ENCODE results near the gene OR10T2. TPM values are rescaled to one million over a fixed set of nuclear protein-coding genes. Genes with fewer than 3 reads are reported as not detected.
"Not testable (repeated sequence)": the region's sequence is repeated elsewhere in the genome, so short reads cannot be mapped to it uniquely, and the experiment has no call there.

Gene OR10T2
- total RNA-seq, 1 experiment from 2014 or later = not detected

- DNase-seq = no peak
- Histone ChIP-seq H3K36me3 (ENCODE audit: control insufficient read depth, insufficient read depth, low read length) (no peaks in the 10 kb centered on the region), H3K4me3 (ENCODE audit: low read depth, low read length) (no peak overlapping the region), H3K4me1 (no peaks in the 10 kb centered on the region), H3K27me3 (replicated peaks; ENCODE audit: control insufficient read depth, insufficient read depth, low read length) (no peaks in the 10 kb centered on the region), H3K9me3 (no peaks in the 10 kb centered on the region)
- Mint-ChIP-seq H3K9me3 (ENCODE audit: unreplicated experiment) (no peaks in the 10 kb centered on the region), H3K27ac (ENCODE audit: unreplicated experiment) (no peak overlapping the region), H3K4me3 (ENCODE audit: unreplicated experiment) (no peak overlapping the region), H3K4me1 (ENCODE audit: low read depth, unreplicated experiment) (no peaks in the 10 kb centered on the region), H3K27me3 (ENCODE audit: insufficient read depth, unreplicated experiment) (peaks cover 16% of the 10 kb centered on the region), H3K36me3 (ENCODE audit: insufficient read depth, unreplicated experiment) (no peaks in the 10 kb centered on the region)
- POLR2A ChIA-PET = no interaction called here
- BruUV-seq (replicated peaks) = no TSS peak
- CTCF ChIA-PET = no interaction called here
- no peak for TF ChIP-seq CTCF (IDR thresholded peaks at IDR 0.05; ENCODE audit: insufficient read depth in 1 of 2, low read depth in 1 of 2, low read length in 1 of 2, severe bottlenecking in 1 of 2, unreplicated experiment in 1 of 2)
- intact Hi-C loops (cut with micrococcal nuclease; ENCODE audit: unreplicated experiment) = no loop called here
Measured at GRCh38 chr1:158355773-158356285, 43.4 kb downstream of the OR10T2 start.

- Mint-ChIP-seq H3K27me3 (ENCODE audit: insufficient read depth, unreplicated experiment) (peaks cover 16% of the 10 kb centered on the region), H3K9me3 (ENCODE audit: unreplicated experiment) (no peaks in the 10 kb centered on the region), H3K4me3 (ENCODE audit: unreplicated experiment) (no peak overlapping the region), H3K4me1 (ENCODE audit: low read depth, unreplicated experiment) (no peaks in the 10 kb centered on the region), H3K36me3 (ENCODE audit: insufficient read depth, unreplicated experiment) (no peaks in the 10 kb centered on the region), H3K27ac (ENCODE audit: unreplicated experiment) (no peak overlapping the region)
- Histone ChIP-seq H3K4me3 (ENCODE audit: low read depth, low read length) (no peak overlapping the region), H3K27me3 (replicated peaks; ENCODE audit: control insufficient read depth, insufficient read depth, low read length) (no peaks in the 10 kb centered on the region), H3K36me3 (ENCODE audit: control insufficient read depth, insufficient read depth, low read length) (no peaks in the 10 kb centered on the region), H3K4me1 (no peaks in the 10 kb centered on the region), H3K9me3 (no peaks in the 10 kb centered on the region)
- POLR2A ChIA-PET = no interaction called here
- no peak for TF ChIP-seq CTCF (IDR thresholded peaks at IDR 0.05; ENCODE audit: insufficient read depth in 1 of 2, low read depth in 1 of 2, low read length in 1 of 2, severe bottlenecking in 1 of 2, unreplicated experiment in 1 of 2)
- DNase-seq = no peak
- intact Hi-C loops (cut with micrococcal nuclease; ENCODE audit: unreplicated experiment) = no loop called here
- CTCF ChIA-PET = no interaction called here
- BruUV-seq (replicated peaks) = no TSS peak
Measured at GRCh38 chr1:158354255-158354654, 45.0 kb downstream of the OR10T2 start.

DNA sequence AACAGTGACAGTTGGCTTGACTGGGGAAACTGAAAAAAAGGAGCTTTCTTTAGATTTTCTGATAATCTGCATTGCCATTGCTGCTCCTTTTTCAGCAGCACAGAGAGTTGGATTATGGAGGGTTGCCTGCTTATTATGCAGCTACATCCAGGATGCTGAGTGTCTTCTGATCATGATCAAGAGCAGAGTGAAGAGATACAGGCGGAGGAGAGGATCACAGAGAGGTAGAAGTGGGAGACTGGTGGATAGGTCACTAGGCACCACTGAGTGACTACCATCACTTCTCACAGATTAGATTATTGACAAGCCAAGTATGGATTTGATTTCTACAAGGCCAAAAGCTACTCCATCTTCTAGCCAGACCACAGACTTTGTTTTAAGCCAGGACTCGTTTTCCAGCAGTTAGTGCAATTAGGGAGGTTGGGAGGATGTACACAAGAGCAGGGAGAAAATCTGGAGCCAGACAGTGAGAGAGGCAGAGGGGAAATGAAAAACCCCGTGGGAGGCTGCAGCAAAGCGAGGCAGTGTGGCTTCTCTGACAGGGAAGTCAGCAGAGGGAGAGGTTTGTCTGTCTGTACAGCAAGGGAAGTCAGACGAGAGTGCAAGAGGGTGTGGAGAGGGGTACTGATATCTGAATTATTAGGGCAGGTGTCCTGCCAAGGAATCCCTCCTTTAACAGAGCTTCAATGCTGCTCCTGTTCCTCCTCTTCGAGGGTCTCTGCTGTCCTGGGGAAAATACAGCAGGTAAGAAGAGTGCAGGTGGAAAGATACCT lies 45.8 kb downstream of the OR10T2 start, which contains the start of gene CD1E:
TSS of gene CD1E (plus strand) at position 592 of the 773 bp plus-strand sequence. CDS start at position 687, 95 bp downstream.
- no peaks in the 10 kb centered on the region for H3K36me3 Mint-ChIP-seq (ENCODE audit: insufficient read depth, unreplicated experiment)
- no peak within 1 kb of the TSS for H3K4me3 ChIP-seq (ENCODE audit: low read depth, low read length)
- no peaks in the 10 kb centered on the region for H3K36me3 ChIP-seq (ENCODE audit: control insufficient read depth, insufficient read depth, low read length)
- H3K4me3 Mint-ChIP-seq (ENCODE audit: unreplicated experiment) = no peak within 1 kb of the TSS
- no peaks in the 10 kb centered on the region for H3K27me3 ChIP-seq (replicated peaks; ENCODE audit: control insufficient read depth, insufficient read depth, low read length)
- DNase-seq = no peak
- no peak for TF ChIP-seq CTCF (IDR thresholded peaks at IDR 0.05; ENCODE audit: insufficient read depth in 1 of 2, low read depth in 1 of 2, low read length in 1 of 2, severe bottlenecking in 1 of 2, unreplicated experiment in 1 of 2)
- CTCF ChIA-PET = no interaction called here
- intact Hi-C loops (cut with micrococcal nuclease; ENCODE audit: unreplicated experiment) = no loop called here
- no peaks in the 10 kb centered on the region for H3K4me1 ChIP-seq
- H3K4me1 Mint-ChIP-seq (ENCODE audit: low read depth, unreplicated experiment) = no peaks in the 10 kb centered on the region
- H3K27me3 Mint-ChIP-seq (ENCODE audit: insufficient read depth, unreplicated experiment) = peaks cover 16% of the 10 kb centered on the region
- H3K9me3 Mint-ChIP-seq (ENCODE audit: unreplicated experiment) = no peaks in the 10 kb centered on the region
- BruUV-seq (replicated peaks) = no TSS peak
- H3K9me3 ChIP-seq = no peaks in the 10 kb centered on the region
- POLR2A ChIA-PET = no interaction called here
- no peak within 1 kb of the TSS for H3K27ac Mint-ChIP-seq (ENCODE audit: unreplicated experiment)

DNA sequence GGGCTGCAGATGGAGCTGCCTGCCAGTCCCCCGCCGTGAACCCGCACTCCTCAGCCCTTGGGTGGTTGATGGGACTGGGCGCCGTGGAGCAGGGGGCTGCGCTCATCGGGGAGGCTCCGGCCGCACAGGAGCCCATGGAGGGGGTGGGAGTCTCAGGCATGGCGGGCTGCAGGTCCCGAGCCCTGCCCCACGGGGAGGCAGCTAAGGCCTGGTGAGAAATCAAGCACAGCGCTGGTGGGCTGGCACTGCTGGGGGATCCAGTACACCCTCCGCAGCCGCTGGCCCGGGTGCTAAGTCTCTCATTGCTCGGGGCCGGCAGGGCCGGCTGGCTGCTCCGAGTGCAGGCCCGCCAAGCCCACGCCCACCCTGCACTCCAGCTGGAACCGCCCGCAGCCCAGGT lies 50.3 kb downstream of the OR10T2 start:
- DNase-seq; H3K36me3 ChIP-seq (ENCODE audit: control insufficient read depth, insufficient read depth, low read length); CTCF ChIA-PET; H3K27me3 ChIP-seq (replicated peaks; ENCODE audit: control insufficient read depth, insufficient read depth, low read length); H3K4me1 Mint-ChIP-seq (ENCODE audit: low read depth, unreplicated experiment); H3K27me3 Mint-ChIP-seq (ENCODE audit: insufficient read depth, unreplicated experiment); BruUV-seq (replicated peaks); intact Hi-C loops (cut with micrococcal nuclease; ENCODE audit: unreplicated experiment); H3K4me3 ChIP-seq (ENCODE audit: low read depth, low read length); H3K4me3 Mint-ChIP-seq (ENCODE audit: unreplicated experiment); H3K36me3 Mint-ChIP-seq (ENCODE audit: insufficient read depth, unreplicated experiment); POLR2A ChIA-PET; H3K27ac Mint-ChIP-seq (ENCODE audit: unreplicated experiment); H3K9me3 ChIP-seq; H3K4me1 ChIP-seq; H3K9me3 Mint-ChIP-seq (ENCODE audit: unreplicated experiment): not testable (repeated sequence)

Data from Caco-2 (cell line).